EH (cell line): Measurements from ENCODE around the gene HOXA3.

Experiments
- DNase-seq: peaks from one replicate; pipeline ENCODE4 v3.0.0-alpha.2; 2015; ENCODE audit warnings: low read depth

The HOXA3 gene

GRCh38 chr7:27151931-27152815 is at the start of gene HOXA3:
HOXA3 (minus strand) TSS chr7:27152583; CDS start chr7:27110640, 41,943 bp downstream.
- peak; percentile 86 for DNase-seq

- DNase-seq = no peak
Measured at GRCh38 chr7:27201580-27202017, 49.2 kb upstream of the HOXA3 start.

GRCh38 chr7:27200761-27201579 is 48.6 kb upstream of the HOXA3 start:
- DNase-seq = peak; percentile 45

GRCh38 chr7:27199849-27200760 is 47.7 kb upstream of the HOXA3 start, which contains the start of gene HOXA13:
HOXA13 (minus strand) TSS chr7:27200091; CDS start chr7:27200077, 14 bp downstream.
- DNase-seq = peak; percentile 88

- peak; percentile 48 for DNase-seq
Measured at GRCh38 chr7:27198871-27199801, 46.8 kb upstream of the HOXA3 start.

GRCh38 chr7:27198138-27198841 is 45.9 kb upstream of the HOXA3 start:
- peak; percentile 37 for DNase-seq

- peak; percentile 35 for DNase-seq
Measured at GRCh38 chr7:27197137-27198042, 45.0 kb upstream of the HOXA3 start.

- DNase-seq = peak; percentile 87
Measured at GRCh38 chr7:27196287-27196767, 43.9 kb upstream of the HOXA3 start.

GRCh38 chr7:27194686-27195379 is 42.5 kb upstream of the HOXA3 start:
- DNase-seq = peak; percentile 72

- no peak for DNase-seq
Measured at GRCh38 chr7:27194002-27194352, 41.6 kb upstream of the HOXA3 start.

GRCh38 chr7:27193335-27194001 is 41.1 kb upstream of the HOXA3 start:
- peak; percentile 78 for DNase-seq

- peak; percentile 90 for DNase-seq
Measured at GRCh38 chr7:27192546-27193334, 40.4 kb upstream of the HOXA3 start.

GRCh38 chr7:27191833-27192545 is 39.6 kb upstream of the HOXA3 start:
- DNase-seq = peak; percentile 75

- peak; percentile 68 for DNase-seq
Measured at GRCh38 chr7:27191161-27191731, 38.9 kb upstream of the HOXA3 start.

- DNase-seq = peak; percentile 46
Measured at GRCh38 chr7:27189997-27190748, 37.8 kb upstream of the HOXA3 start.
